CD4-positive, alpha-beta T cell (primary cell): ENCODE data around the gene BCAR3. TPM values are rescaled to one million over a fixed set of nuclear protein-coding genes. Genes with fewer than 3 reads are reported as not detected.

ENCODE experiments used
- ATAC-seq: fragments of 200-7000 bp; cut with Tn5 transposase; one replicate; pipeline ENCODE4 v1.10.0; 2022; ENCODE audit warnings: mild to moderate bottlenecking; ENCODE audit not compliant: poor library complexity
- CTCF ChIA-PET: fragments of 350-600 bp; sonication (Branson Sonifier 250); formaldehyde crosslinking; loops from one replicate; lab custom pipeline; 2021; ENCODE audit warnings: antibody characterized with exemption, inconsistent platforms; lab: Charles Lee
- POLR2A ChIA-PET: fragments of 350-600 bp; sonication (Branson Sonifier 250); formaldehyde crosslinking; loops from one replicate; lab custom pipeline; 2021; ENCODE audit warnings: antibody characterized with exemption, inconsistent platforms; lab: Charles Lee
- DNase-seq, 14 experiments: peaks; one replicate each; pipeline ENCODE4 v3.0.0-alpha.2; 2013 to 2020; ENCODE audit warnings: mixed read lengths in 2 of 14
- H3K27ac ChIP-seq, 2 donors: one replicate each; pipeline versions ENCODE4 v1.5.1 to v1.7.0; 2013; ENCODE audit warnings: low read length in 2 of 2, low read depth in 1 of 2, mild to moderate bottlenecking in 1 of 2
- H3K27me3 ChIP-seq, 2 experiments: 1 replicate in 1 of 2; 2 replicates in 1 of 2; pipeline versions ENCODE4 v1.6.1 to v1.7.0; 2013; ENCODE audit warnings: low read length in 2 of 2, control low read depth in 1 of 2, mild to moderate bottlenecking in 1 of 2, moderate library complexity in 1 of 2; ENCODE audit not compliant: insufficient read depth in 2 of 2, control insufficient read depth in 1 of 2
- H3K36me3 ChIP-seq: one replicate; pipeline ENCODE4 v1.6.1; 2013; ENCODE audit warnings: low read length, control low read depth; ENCODE audit not compliant: insufficient read depth
- H3K4me1 ChIP-seq: one replicate; pipeline ENCODE4 v1.6.1; 2013; ENCODE audit warnings: low read length, control low read depth; ENCODE audit not compliant: insufficient read depth
- H3K4me3 ChIP-seq: one replicate; pipeline ENCODE4 v1.5.1; 2013; ENCODE audit warnings: mild to moderate bottlenecking, low read length, moderate library complexity
- H3K9me3 ChIP-seq, 2 experiments: 1 replicate in 1 of 2; 2 replicates in 1 of 2; pipeline versions ENCODE4 v1.6.1 to v1.7.0; 2013; ENCODE audit warnings: low read length in 2 of 2, mild to moderate bottlenecking in 2 of 2, control low read depth in 1 of 2, moderate library complexity in 1 of 2; ENCODE audit not compliant: control insufficient read depth in 1 of 2, insufficient read depth in 1 of 2
- H3K27ac Mint-ChIP-seq: one replicate; pipeline ENCODE4 v1.8.0; 2020; ENCODE audit warnings: mixed read lengths
- H3K27me3 Mint-ChIP-seq: one replicate; pipeline ENCODE4 v1.8.0; 2021; ENCODE audit warnings: mixed read lengths
- H3K36me3 Mint-ChIP-seq: one replicate; pipeline ENCODE4 v1.8.0; 2021; ENCODE audit warnings: low read depth, mixed read lengths
- H3K4me1 Mint-ChIP-seq: one replicate; pipeline ENCODE4 v1.8.0; 2021; ENCODE audit warnings: low read depth, mixed read lengths
- H3K4me3 Mint-ChIP-seq: one replicate; pipeline ENCODE4 v1.8.0; 2020; ENCODE audit warnings: mild to moderate bottlenecking, mixed read lengths
- H3K9me3 Mint-ChIP-seq: one replicate; pipeline ENCODE4 v1.8.0; 2020; ENCODE audit warnings: mixed read lengths
- intact Hi-C, 2 experiments: fragments of 100-400 bp; cut with DNase I in 1 of 2; cut with micrococcal nuclease in 1 of 2; formaldehyde crosslinking; loops; one replicate each; pipeline versions ENCODE4 v1.15.1 to v1.9.0; 2023 to 2025; cut with DNase I, micrococcal nuclease
- total RNA-seq, 174 experiments: library from RNA in 2 of 174; stranded (reverse) in 2 of 174; gene quantifications; one replicate each; pipeline ENCODE4 v1.2.3 and lab custom pipeline; 2021 to 2026
- TF ChIP-seq, protein P1 (sequence below): fragments of 200-600 bp; IDR thresholded peaks from one replicate; pipeline ENCODE4 v1.8.0; 2022; ENCODE audit warnings: antibody characterized with exemption, mild to moderate bottlenecking

BCAR3 gene
- total RNA-seq, 2 experiments from 2014 or later, result 0.47 to 0.92 TPM

DNA sequence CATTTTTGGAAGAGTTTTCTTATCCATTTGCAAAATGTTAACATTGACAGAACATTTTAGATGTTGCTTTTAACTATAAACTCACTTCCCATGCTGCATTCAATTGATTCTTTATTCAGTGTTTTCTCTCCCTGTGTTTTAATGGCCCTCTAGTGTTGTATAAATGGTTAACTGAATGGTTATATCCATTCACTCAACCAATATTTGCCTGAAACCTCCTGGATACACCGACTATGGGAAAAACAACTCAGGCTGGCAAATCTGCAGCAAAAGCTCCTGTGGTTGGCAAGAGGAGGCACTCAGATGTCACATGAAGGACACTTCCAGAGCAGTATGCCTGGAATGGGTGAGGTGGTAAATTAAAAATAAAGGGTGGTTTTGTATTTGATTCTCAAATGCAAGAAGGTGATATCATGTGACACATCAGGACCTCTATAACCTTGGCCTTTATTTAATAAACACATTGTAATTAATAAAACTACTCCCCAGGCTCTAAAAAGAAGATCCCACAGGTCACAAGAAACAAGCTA is 107.6 kb downstream of the BCAR3 start:
- H3K9me3 Mint-ChIP-seq, result no peaks in the 10 kb centered on the region
- Histone ChIP-seq H3K36me3 (no peaks in the 10 kb centered on the region), H3K27me3 (no peaks in the 10 kb centered on the region), H3K9me3 (no peaks in the 10 kb centered on the region), H3K27ac (no peak overlapping the region), H3K4me3 (no peak overlapping the region), H3K4me1 (no peaks in the 10 kb centered on the region)
- no peak for DNase-seq
- H3K4me1 Mint-ChIP-seq, result no peaks in the 10 kb centered on the region
- ATAC-seq, result no peak
- intact Hi-C loops, result no loop called here
- H3K27me3 Mint-ChIP-seq, result no peaks in the 10 kb centered on the region
- H3K36me3 Mint-ChIP-seq, result no peaks in the 10 kb centered on the region
- ChIA-PET CTCF (no interaction called here), POLR2A (no interaction called here)
- TF ChIP-seq, protein P1, sequence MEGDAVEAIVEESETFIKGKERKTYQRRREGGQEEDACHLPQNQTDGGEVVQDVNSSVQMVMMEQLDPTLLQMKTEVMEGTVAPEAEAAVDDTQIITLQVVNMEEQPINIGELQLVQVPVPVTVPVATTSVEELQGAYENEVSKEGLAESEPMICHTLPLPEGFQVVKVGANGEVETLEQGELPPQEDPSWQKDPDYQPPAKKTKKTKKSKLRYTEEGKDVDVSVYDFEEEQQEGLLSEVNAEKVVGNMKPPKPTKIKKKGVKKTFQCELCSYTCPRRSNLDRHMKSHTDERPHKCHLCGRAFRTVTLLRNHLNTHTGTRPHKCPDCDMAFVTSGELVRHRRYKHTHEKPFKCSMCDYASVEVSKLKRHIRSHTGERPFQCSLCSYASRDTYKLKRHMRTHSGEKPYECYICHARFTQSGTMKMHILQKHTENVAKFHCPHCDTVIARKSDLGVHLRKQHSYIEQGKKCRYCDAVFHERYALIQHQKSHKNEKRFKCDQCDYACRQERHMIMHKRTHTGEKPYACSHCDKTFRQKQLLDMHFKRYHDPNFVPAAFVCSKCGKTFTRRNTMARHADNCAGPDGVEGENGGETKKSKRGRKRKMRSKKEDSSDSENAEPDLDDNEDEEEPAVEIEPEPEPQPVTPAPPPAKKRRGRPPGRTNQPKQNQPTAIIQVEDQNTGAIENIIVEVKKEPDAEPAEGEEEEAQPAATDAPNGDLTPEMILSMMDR, result no peak
- H3K4me3 Mint-ChIP-seq, result no peak overlapping the region
- H3K27ac Mint-ChIP-seq, result no peak overlapping the region

DNA sequence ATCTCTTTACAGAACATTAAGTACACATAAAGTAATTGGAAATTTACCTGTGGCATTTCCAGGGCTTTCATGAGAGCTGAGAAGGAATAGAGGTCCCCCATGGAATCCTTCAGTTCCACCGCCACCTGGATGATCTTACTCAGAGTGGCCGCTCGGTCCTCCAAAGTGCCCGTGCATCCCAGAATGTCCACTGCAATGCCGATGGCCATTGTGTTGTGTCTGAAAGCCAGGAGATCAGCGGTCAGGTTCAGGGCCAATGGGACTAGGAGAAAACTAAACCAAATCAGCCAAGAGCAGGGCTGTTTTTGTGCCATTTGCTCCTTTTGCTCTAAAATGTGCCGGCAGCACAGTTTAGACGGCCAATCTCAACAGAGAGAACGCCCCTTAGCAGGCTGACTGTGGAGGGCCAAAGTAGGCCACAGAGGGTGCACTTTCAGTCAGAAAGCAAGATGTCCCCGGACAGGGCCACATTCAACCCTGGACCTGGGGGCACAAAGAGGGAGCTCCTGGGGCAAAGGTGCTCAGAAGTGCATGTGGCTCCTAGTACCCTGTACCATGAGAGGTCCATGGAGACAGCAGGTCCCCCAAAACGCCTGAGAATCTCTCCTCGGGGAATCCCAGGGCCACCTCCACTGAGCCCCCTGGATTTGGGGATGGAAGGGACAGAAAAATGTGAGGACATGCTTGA is 109.9 kb downstream of the BCAR3 start:
- H3K27me3 ChIP-seq, result no peaks in the 10 kb centered on the region
- H3K4me1 Mint-ChIP-seq, result no peaks in the 10 kb centered on the region
- no peak overlapping the region for H3K4me3 Mint-ChIP-seq
- ChIA-PET POLR2A (no interaction called here), CTCF (no interaction called here)
- no peaks in the 10 kb centered on the region for H3K27me3 Mint-ChIP-seq
- H3K9me3 Mint-ChIP-seq, result no peaks in the 10 kb centered on the region
- no peak overlapping the region for H3K27ac ChIP-seq
- TF ChIP-seq, protein P1, result no peak
- DNase-seq (no peak), ATAC-seq (no peak)
- H3K4me1 ChIP-seq, result no peaks in the 10 kb centered on the region
- no peaks in the 10 kb centered on the region for H3K36me3 ChIP-seq
- no peaks in the 10 kb centered on the region for H3K36me3 Mint-ChIP-seq
- H3K9me3 ChIP-seq, result no peaks in the 10 kb centered on the region
- no peak overlapping the region for H3K27ac Mint-ChIP-seq
- no peak overlapping the region for H3K4me3 ChIP-seq
- intact Hi-C loops, result no loop called here

DNA sequence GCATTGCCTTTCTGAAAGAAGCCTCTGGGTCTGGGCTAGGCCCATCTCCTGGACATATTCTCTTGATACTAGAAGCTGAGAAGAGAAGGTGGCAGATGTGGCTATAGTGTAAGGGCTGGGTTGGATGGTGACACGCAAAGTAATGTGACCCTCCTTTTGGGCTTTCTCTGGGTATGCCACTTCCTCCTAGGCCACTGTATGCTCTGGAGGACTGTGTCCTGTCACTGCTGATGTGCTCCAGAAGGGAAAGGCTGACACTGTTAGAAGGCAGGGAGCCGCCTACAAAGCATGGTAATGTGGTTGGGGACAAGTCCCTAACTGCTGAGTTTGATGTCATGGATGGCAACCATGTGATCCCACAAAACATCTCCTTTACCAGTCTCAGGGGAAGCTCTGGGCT is 112.1 kb downstream of the BCAR3 start:
- no peaks in the 10 kb centered on the region for H3K4me1 ChIP-seq
- Mint-ChIP-seq H3K27me3 (no peaks in the 10 kb centered on the region), H3K4me1 (no peaks in the 10 kb centered on the region), H3K9me3 (no peaks in the 10 kb centered on the region), H3K27ac (no peak overlapping the region), H3K4me3 (no peak overlapping the region), H3K36me3 (no peaks in the 10 kb centered on the region)
- ChIA-PET POLR2A (no interaction called here), CTCF (no interaction called here)
- ATAC-seq, result no peak
- intact Hi-C loops, result no loop called here
- no peaks in the 10 kb centered on the region for H3K27me3 ChIP-seq
- no peaks in the 10 kb centered on the region for H3K9me3 ChIP-seq
- TF ChIP-seq, protein P1, result no peak
- no peaks in the 10 kb centered on the region for H3K36me3 ChIP-seq
- H3K27ac ChIP-seq, result no peak overlapping the region
- no peak overlapping the region for H3K4me3 ChIP-seq
- DNase-seq, result no peak
